K562 (cell line): ENCODE results near the gene SLC22A23. TPM values are rescaled to one million over a fixed set of nuclear protein-coding genes. Genes with fewer than 3 reads are reported as not detected.
A peak's percentile ranks its signal among the peaks of the same experiment; 100 is the strongest.

ENCODE experiments used
- DIDO1 ChIP-seq: fragments of 450-650 bp; IDR thresholded peaks from 2 replicates; pipeline ENCODE4 v1.6.1; 2016; ENCODE audit warnings: low read depth, missing biosample characterization, missing genetic modification characterization
- GABPB2 ChIP-seq: fragments of 250-450 bp; sonication (Bioruptor Pico); conservative IDR thresholded peaks from 2 replicates; pipeline ENCODE4 v1.5.1; 2021; ENCODE audit warnings: mild to moderate bottlenecking
- HEY1 ChIP-seq: fragments of 250-450 bp; sonication (Bioruptor Pico); IDR thresholded peaks from 2 replicates; pipeline ENCODE4 v1.5.0; 2020; ENCODE audit warnings: mild to moderate bottlenecking, moderate library complexity, borderline replicate concordance
- KAT7 ChIP-seq: sonication (generic); formaldehyde crosslinking; IDR thresholded peaks from 2 replicates; pipeline ENCODE4 v1.8.0; 2022; ENCODE audit warnings: missing genetic modification reagents, mild to moderate bottlenecking, borderline replicate concordance
- PHB2 ChIP-seq: fragments of 450-650 bp; IDR thresholded peaks from 2 replicates; pipeline ENCODE4 v1.6.1; 2017; ENCODE audit warnings: low read depth
- RAD21 ChIP-seq, 2 experiments: fragments of 250-450 bp in 1 of 2; fragments of 450-650 bp in 1 of 2; sonication (Bioruptor Pico) in 1 of 2; formaldehyde crosslinking in 1 of 2; IDR thresholded peaks in 1 of 2; conservative IDR thresholded peaks in 1 of 2; 2 replicates each; pipeline versions ENCODE4 v1.4.0 to v1.8.0; 2020 to 2022; ENCODE audit warnings: mild to moderate bottlenecking in 2 of 2, moderate library complexity in 1 of 2
- REST ChIP-seq, 2 experiments: fragments of 450-650 bp; formaldehyde crosslinking in 1 of 2; IDR thresholded peaks; 2 replicates each; pipeline versions ENCODE4 v1.4.0 to v1.6.1; 2014 to 2020; ENCODE audit warnings: mild to moderate bottlenecking in 2 of 2, borderline replicate concordance in 1 of 2, low read depth in 1 of 2
- SIX5 ChIP-seq, 2 experiments: IDR thresholded peaks; 2 replicates each; pipeline ENCODE4 v1.6.1; 2011; ENCODE audit warnings: low read length in 2 of 2, borderline replicate concordance in 1 of 2, low read depth in 1 of 2, mild to moderate bottlenecking in 1 of 2, moderate library complexity in 1 of 2; ENCODE audit not compliant: insufficient read depth in 1 of 2
- SMC3 ChIP-seq: conservative IDR thresholded peaks from 2 replicates; pipeline ENCODE4 v1.6.1; 2011; ENCODE audit warnings: low read depth, low read length, improper control_type of control experiment; ENCODE audit not compliant: insufficient read depth
- SPI1 ChIP-seq: IDR thresholded peaks from 2 replicates; pipeline ENCODE4 v1.6.1; 2011; ENCODE audit warnings: low read depth, low read length, control low read depth, borderline replicate concordance
- YY1 ChIP-seq, 3 experiments: IDR thresholded peaks; 2 replicates each; pipeline ENCODE4 v1.6.1; 2011; ENCODE audit warnings: low read length in 2 of 3, mild to moderate bottlenecking in 2 of 3, moderate library complexity in 2 of 3, borderline replicate concordance in 1 of 3, control low read depth in 1 of 3, low read depth in 1 of 3; ENCODE audit not compliant: insufficient read depth in 3 of 3, insufficient replicate concordance in 2 of 3, control insufficient read depth in 1 of 3, insufficient read length in 1 of 3; ENCODE audit errors: extremely low read depth in 1 of 3
- ZFP36 ChIP-seq: fragments of 150-350 bp; IDR thresholded peaks from 2 replicates; pipeline ENCODE4 v1.6.1; 2018; ENCODE audit warnings: low read length, low read depth; ENCODE audit not compliant: partially characterized antibody
- ZKSCAN1 ChIP-seq: fragments of 150-350 bp; IDR thresholded peaks from 2 replicates; pipeline ENCODE4 v1.6.1; 2016; ENCODE audit warnings: low read depth, low read length
- ZNF212 ChIP-seq: fragments of 450-650 bp; formaldehyde crosslinking; IDR thresholded peaks from 2 replicates; pipeline ENCODE4 v1.4.0; 2020; ENCODE audit warnings: mild to moderate bottlenecking
- ZNF395 ChIP-seq: fragments of 200-800 bp; sonication (Bioruptor generic); IDR thresholded peaks from 2 replicates; pipeline ENCODE4 v1.6.1; 2017; ENCODE audit warnings: missing genetic modification characterization, missing compliant biosample characterization
- ZNF699 ChIP-seq: fragments of 250-450 bp; sonication (Bioruptor Pico); IDR thresholded peaks from 2 replicates; pipeline ENCODE4 v1.8.0; 2021; ENCODE audit warnings: mild to moderate bottlenecking, moderate library complexity; ENCODE audit not compliant: insufficient replicate concordance
- polyA plus RNA-seq, 8 experiments: library from polyadenylated mRNA; depleted of rRNA in 4 of 8; stranded (reverse) in 5 of 8; unstranded in 3 of 8; fragments of >200 nt; fragmentation: Nextera tagmentation in 2 of 8; fragmentation: Illumina TruSeq in 1 of 8; extraction: Ambion mirVana in 2 of 8; extraction: Trizol in 1 of 8; gene quantifications; 2 replicates each; pipeline versions ENCODE4 v1.2.1 to v1.2.3, GENCODE V29; 2011 to 2014; ENCODE audit warnings: inconsistent platforms in 1 of 8, missing spikeins in 1 of 8
- total RNA-seq, 7 experiments: library from RNA; depleted of rRNA in 6 of 7; stranded (reverse); fragments of >200 nt in 6 of 7; fragmentation: Illumina TruSeq in 2 of 7; extraction: Trizol in 2 of 7; gene quantifications; 2 replicates each; pipeline versions ENCODE4 v1.2.1 to v1.2.3, GENCODE V29; 2011 to 2021; ENCODE audit warnings: low replicate concordance in 1 of 7

Gene SLC22A23
- total and polyA plus RNA-seq, 9 of the 15 experiments (the other 6 are each of a cell fraction or from before 2014, with no cell fraction given): 0.30 to 8.7 (median 2.5) TPM

DNA sequence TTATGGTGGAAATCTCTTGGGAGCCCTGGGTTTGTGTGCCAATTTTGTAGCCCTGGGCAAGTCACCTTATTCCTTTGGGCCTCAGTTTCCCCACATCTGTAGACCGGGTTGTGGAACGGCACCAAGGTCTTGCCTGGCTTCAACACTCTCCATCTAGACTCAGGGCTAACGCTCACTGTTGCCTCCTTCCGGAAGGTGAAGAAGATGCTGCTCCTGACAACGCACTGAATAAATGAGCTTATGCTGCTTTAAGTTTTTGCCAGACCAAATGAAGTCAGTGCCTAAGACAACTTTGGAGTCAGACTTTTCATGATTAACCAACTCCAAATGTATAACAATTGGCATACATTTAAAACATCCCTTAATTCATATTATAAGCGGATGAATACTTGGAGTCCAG is 145.0 kb downstream of the SLC22A23 start (continued):
- TF ChIP-seq REST (IDR thresholded peaks at IDR 0.05; ENCODE audit: borderline replicate concordance): peak; percentile 27; the same call in 1 of the 2 replicates
- no peak for TF ChIP-seq REST (CRISPR knock-in tag; IDR thresholded peaks at IDR 0.05; ENCODE audit: low read depth)
- no peak for TF ChIP-seq SPI1
- no peak for TF ChIP-seq DIDO1 (tag)
- no peak for TF ChIP-seq YY1 (IDR thresholded peaks at IDR 0.05; ENCODE audit: borderline replicate concordance in 1 of 3, control insufficient read depth in 1 of 3, extremely low read depth in 1 of 3, insufficient read depth in 3 of 3, insufficient read length in 1 of 3, insufficient replicate concordance in 2 of 3, low read depth in 1 of 3, low read length in 2 of 3)
- TF ChIP-seq KAT7 (CRISPR knock-in tag): no peak
- TF ChIP-seq HEY1 (CRISPR knock-in tag): no peak
- no peak for TF ChIP-seq SIX5 (IDR thresholded peaks at IDR 0.05; ENCODE audit: borderline replicate concordance in 1 of 2, insufficient read depth in 1 of 2, low read depth in 1 of 2, low read length in 2 of 2)
- TF ChIP-seq ZNF212 (CRISPR knock-in tag): no peak
- TF ChIP-seq ZNF395 (CRISPR knock-in tag): no peak
- TF ChIP-seq PHB2: no peak
- no peak for TF ChIP-seq ZKSCAN1
- TF ChIP-seq ZNF699 (CRISPR knock-in tag): no peak
- peak in 1 of 2 experiments; percentile 40; a peak in 2 of 4 replicates for TF ChIP-seq RAD21 (CRISPR knock-in tag; conservative IDR thresholded peaks at IDR 0.05 in 1 of 2, IDR thresholded peaks at IDR 0.05 in 1 of 2)
- TF ChIP-seq ZFP36: no peak
- no peak for TF ChIP-seq GABPB2 (CRISPR knock-in tag)
- TF ChIP-seq SMC3: 0 out of 2 replicates have a peak, but pooled peaks have one; percentile 23
- TF ChIP-seq, all 486 proteins: peak for 4
